Liver (tissue), 3 donors: Measurements from ENCODE around the gene CNOT4.

ENCODE experiments used
- ATF3 ChIP-seq: IDR thresholded peaks from 2 replicates; pipeline ENCODE4 v1.6.1; 2016; ENCODE audit warnings: antibody characterized with exemption
- CTCF ChIP-seq: fragments of 150-350 bp; IDR thresholded peaks from 2 replicates; pipeline ENCODE4 v1.5.1; 2017; ENCODE audit warnings: improper control_type of control experiment, low read depth, low read length; ENCODE audit not compliant: missing input control
- FOXA1 ChIP-seq: IDR thresholded peaks from 2 replicates; pipeline ENCODE4 v1.6.1; 2016; ENCODE audit warnings: antibody characterized with exemption
- GABPA ChIP-seq, 2 donors: IDR thresholded peaks in 1 of 2; conservative IDR thresholded peaks in 1 of 2; 2 replicates each; pipeline ENCODE4 v1.6.1; 2016; ENCODE audit warnings: antibody characterized with exemption in 2 of 2, mild to moderate bottlenecking in 1 of 2, moderate library complexity in 1 of 2
- JUND ChIP-seq, 2 donors: IDR thresholded peaks; 2 replicates each; pipeline ENCODE4 v1.6.1; 2016; ENCODE audit warnings: antibody characterized with exemption in 2 of 2
- MAX ChIP-seq: IDR thresholded peaks from 2 replicates; pipeline ENCODE4 v1.6.1; 2016; ENCODE audit warnings: antibody characterized with exemption
- NR2F2 ChIP-seq: IDR thresholded peaks from 2 replicates; pipeline ENCODE4 v1.6.1; 2016; ENCODE audit warnings: antibody characterized with exemption
- RAD21 ChIP-seq, 2 donors: IDR thresholded peaks; 2 replicates each; pipeline ENCODE4 v1.6.1; 2016; ENCODE audit warnings: antibody characterized with exemption in 2 of 2, mild to moderate bottlenecking in 2 of 2
- REST ChIP-seq: IDR thresholded peaks from 2 replicates; pipeline ENCODE4 v1.6.1; 2016; ENCODE audit warnings: antibody characterized with exemption, mild to moderate bottlenecking
- SP1 ChIP-seq: IDR thresholded peaks from 2 replicates; pipeline ENCODE4 v1.6.1; 2018; ENCODE audit warnings: antibody characterized with exemption, mild to moderate bottlenecking
- TAF1 ChIP-seq: conservative IDR thresholded peaks from 2 replicates; pipeline ENCODE4 v1.6.1; 2016; ENCODE audit warnings: antibody characterized with exemption, mild to moderate bottlenecking
- YY1 ChIP-seq: IDR thresholded peaks from 2 replicates; pipeline ENCODE4 v1.6.1; 2016; ENCODE audit warnings: antibody characterized with exemption, mild to moderate bottlenecking
- ZBTB33 ChIP-seq: IDR thresholded peaks from 2 replicates; pipeline ENCODE4 v1.6.1; 2016; ENCODE audit warnings: antibody characterized with exemption
- donor health status: healthy.
- donor health status: healthy.

- TF ChIP-seq RAD21 (IDR thresholded peaks at IDR 0.05) (no peak), MAX (no peak), CTCF (no peak), YY1 (no peak), TAF1 (no peak), JUND (IDR thresholded peaks at IDR 0.05) (no peak), GABPA (IDR thresholded peaks at IDR 0.05 in 1 of 2, conservative IDR thresholded peaks at IDR 0.05 in 1 of 2) (no peak), NR2F2 (no peak), REST (no peak), FOXA1 (no peak), ATF3 (no peak), ZBTB33 (no peak), SP1 (no peak)
Measured at GRCh38 chr7:135552148-135552547, 42.2 kb upstream of the CNOT4 start.
